ENCODE results near the gene AUTS2.

AUTS2 gene

GRCh38 chr7:70487886-70488285 is 889.6 kb downstream of the AUTS2 start:
- DNase-seq, result no peak

GRCh38 chr7:70489813-70490212 is 891.5 kb downstream of the AUTS2 start:
- DNase-seq, result no peak

GRCh38 chr7:70492625-70493024 is 894.4 kb downstream of the AUTS2 start:
- peak; percentile 41 for DNase-seq

- no peak for DNase-seq
Measured at GRCh38 chr7:70494225-70495032, 896.2 kb downstream of the AUTS2 start.

GRCh38 chr7:70495033-70495376 is 896.7 kb downstream of the AUTS2 start:
- no peak for DNase-seq

- no peak for DNase-seq
Measured at GRCh38 chr7:70497793-70498192, 899.5 kb downstream of the AUTS2 start.

GRCh38 chr7:70498232-70498992 is 900.1 kb downstream of the AUTS2 start:
- DNase-seq, result no peak

GRCh38 chr7:70500261-70500660 is 902.0 kb downstream of the AUTS2 start:
- no peak for DNase-seq

- DNase-seq, result no peak
Measured at GRCh38 chr7:70502117-70502863, 904.0 kb downstream of the AUTS2 start.

- DNase-seq, result no peak
Measured at GRCh38 chr7:70504254-70504653, 906.0 kb downstream of the AUTS2 start.

GRCh38 chr7:70505468-70505867 is 907.2 kb downstream of the AUTS2 start:
- DNase-seq, result no peak

- DNase-seq, result no peak
Measured at GRCh38 chr7:70505886-70506285, 907.6 kb downstream of the AUTS2 start.

- DNase-seq, result peak; percentile 42
Measured at GRCh38 chr7:70506434-70506833, 908.2 kb downstream of the AUTS2 start.

- DNase-seq, result peak; percentile 39
Measured at GRCh38 chr7:70512144-70512543, 913.9 kb downstream of the AUTS2 start.

GRCh38 chr7:70512761-70513160 is 914.5 kb downstream of the AUTS2 start:
- no peak for DNase-seq

- DNase-seq, result no peak
Measured at GRCh38 chr7:70520611-70521010, 922.3 kb downstream of the AUTS2 start.

GRCh38 chr7:70523249-70523988 is 925.1 kb downstream of the AUTS2 start:
- no peak for DNase-seq

- no peak for DNase-seq
Measured at GRCh38 chr7:70523989-70524351, 925.7 kb downstream of the AUTS2 start.

- no peak for DNase-seq
Measured at GRCh38 chr7:70525991-70526390, 927.7 kb downstream of the AUTS2 start.

GRCh38 chr7:70527520-70528115 is 929.3 kb downstream of the AUTS2 start:
- no peak for DNase-seq

GRCh38 chr7:70529436-70529835 is 931.2 kb downstream of the AUTS2 start:
- no peak for DNase-seq

- DNase-seq, result no peak
Measured at GRCh38 chr7:70529914-70530585, 931.8 kb downstream of the AUTS2 start.

Data from right hindlimb (tissue), 1 donor.